ENCODE measurements around the gene LIME1. TPM values are rescaled to one million over a fixed set of nuclear protein-coding genes. Genes with fewer than 3 reads are reported as not detected.

The LIME1 gene
- total RNA-seq, 1 experiment from 2014 or later: 27.4 TPM

GRCh38 chr20:63689046-63690002 lies 47.1 kb upstream of the LIME1 start:
- Histone ChIP-seq H3K4me3 (replicated peaks in 1 of 2; ENCODE audit: low read depth in 1 of 2, low read length in 2 of 2) (no peak overlapping the region), H3K9me2 (ENCODE audit: insufficient read depth) (no peaks in the 10 kb centered on the region), H2AFZ (ENCODE audit: low read depth, low read length, poor library complexity, severe bottlenecking) (no peak overlapping the region), H3K9me3 (ENCODE audit: control insufficient read depth in 1 of 2, insufficient read depth in 1 of 2, low read depth in 1 of 2, low read length in 2 of 2) (no peaks in the 10 kb centered on the region), H3K27me3 (ENCODE audit: insufficient read depth, low read length) (no peaks in the 10 kb centered on the region), H3K9ac (ENCODE audit: low read length) (no peak overlapping the region), H3K79me2 (ENCODE audit: insufficient read depth, low read length) (peaks cover 15% of the 10 kb centered on the region; the same call in 1 of the 2 replicates), H3K4me2 (ENCODE audit: low read length) (no peak overlapping the region), H3K27ac (ENCODE audit: low read depth, low read length) (peak overlapping the region; percentile 100; the same call in 1 of the 2 replicates), H4K20me1 (ENCODE audit: insufficient read depth) (no peaks in the 10 kb centered on the region), H3K4me1 (ENCODE audit: control insufficient read depth in 1 of 2, insufficient read depth in 2 of 2, low read length in 2 of 2) (peaks cover 38 to 73% of the 10 kb centered on the region in 2 experiments), H3K36me3 (ENCODE audit: control insufficient read depth in 1 of 2, insufficient read depth in 2 of 2, low read length in 2 of 2) (peaks cover 0 to 7% of the 10 kb centered on the region in 2 experiments; a peak in 1 of 4 replicates)
- ATAC-seq (no peak), DNase-seq (ENCODE audit: low read depth, low spot score) (no peak)
- intact Hi-C loops (cut with micrococcal nuclease): no loop called here
- ChIA-PET RAD21 (ENCODE audit: low non-redundant PET in 1 of 2, low total read pairs in 2 of 2, uncharacterized antibody in 2 of 2, unreplicated experiment in 2 of 2) (no interaction called here), POLR2A (no interaction called here), CTCF (no interaction called here)
- BruUV-seq (replicated peaks): no TSS peak
- TF ChIP-seq CEBPB (IDR thresholded peaks at IDR 0.05; ENCODE audit: low read depth) (no peak), SP1 (IDR thresholded peaks at IDR 0.05; ENCODE audit: low read depth) (no peak), ZFX (IDR thresholded peaks at IDR 0.05) (no peak), JUND (IDR thresholded peaks at IDR 0.05) (no peak), ZNF274 (IDR thresholded peaks at IDR 0.05; ENCODE audit: low read depth, low read length) (no peak), REST (IDR thresholded peaks at IDR 0.05; ENCODE audit: low read depth) (no peak), YY1 (IDR thresholded peaks at IDR 0.05; ENCODE audit: extremely low read depth, insufficient replicate concordance, low read depth, low read length) (no peak), POLR2AphosphoS5 (IDR thresholded peaks at IDR 0.05; ENCODE audit: low read depth, low read length) (no peak)
